Measurements from ENCODE around the gene IFNLR1. TPM values are rescaled to one million over a fixed set of nuclear protein-coding genes. Genes with fewer than 3 reads are reported as not detected.

Gene IFNLR1
- total RNA-seq, 4 donors from 2014 or later, result 10.4 to 16.4 (median 14.4) TPM

DNA sequence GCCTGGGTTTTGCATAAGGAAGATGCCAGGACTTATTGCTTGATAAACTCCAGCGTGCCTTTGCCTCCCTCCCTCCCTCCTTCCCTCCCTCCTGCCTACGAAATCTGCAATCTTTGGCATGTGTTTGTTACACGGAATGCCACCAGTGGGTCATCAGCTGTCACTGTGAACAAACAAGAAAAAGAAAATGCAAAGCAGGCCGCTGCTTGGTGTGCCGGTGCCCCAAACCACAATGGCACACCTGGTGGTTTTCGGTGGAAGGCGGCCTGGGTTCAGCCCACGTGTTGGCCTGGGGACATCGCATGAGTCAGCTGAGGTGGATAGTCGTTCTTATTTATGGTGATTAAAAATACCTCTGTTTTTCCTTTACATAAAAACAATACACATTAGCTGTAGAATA lies 16.3 kb upstream of the IFNLR1 start:
- TF ChIP-seq POLR2A (IDR thresholded peaks at IDR 0.05), result no peak
- TF ChIP-seq, protein P1, sequence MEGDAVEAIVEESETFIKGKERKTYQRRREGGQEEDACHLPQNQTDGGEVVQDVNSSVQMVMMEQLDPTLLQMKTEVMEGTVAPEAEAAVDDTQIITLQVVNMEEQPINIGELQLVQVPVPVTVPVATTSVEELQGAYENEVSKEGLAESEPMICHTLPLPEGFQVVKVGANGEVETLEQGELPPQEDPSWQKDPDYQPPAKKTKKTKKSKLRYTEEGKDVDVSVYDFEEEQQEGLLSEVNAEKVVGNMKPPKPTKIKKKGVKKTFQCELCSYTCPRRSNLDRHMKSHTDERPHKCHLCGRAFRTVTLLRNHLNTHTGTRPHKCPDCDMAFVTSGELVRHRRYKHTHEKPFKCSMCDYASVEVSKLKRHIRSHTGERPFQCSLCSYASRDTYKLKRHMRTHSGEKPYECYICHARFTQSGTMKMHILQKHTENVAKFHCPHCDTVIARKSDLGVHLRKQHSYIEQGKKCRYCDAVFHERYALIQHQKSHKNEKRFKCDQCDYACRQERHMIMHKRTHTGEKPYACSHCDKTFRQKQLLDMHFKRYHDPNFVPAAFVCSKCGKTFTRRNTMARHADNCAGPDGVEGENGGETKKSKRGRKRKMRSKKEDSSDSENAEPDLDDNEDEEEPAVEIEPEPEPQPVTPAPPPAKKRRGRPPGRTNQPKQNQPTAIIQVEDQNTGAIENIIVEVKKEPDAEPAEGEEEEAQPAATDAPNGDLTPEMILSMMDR (IDR thresholded peaks at IDR 0.05), result no peak
- H3K4me3 ChIP-seq (ENCODE audit: low read depth, poor library complexity, severe bottlenecking), result no peak overlapping the region
- 49 to 52% methylated on average over 10 of the region's 10 CpGs for WGBS, 2 donors
- DNase-seq (ENCODE audit: low spot score in 2 of 2), result no peak
- intact Hi-C loops (cut with DNase I; ENCODE audit: low total_unique reads), result loop anchor here (5.0 to 10.0 kb wide), 2 partner anchors 121 to 434 kb away; no protein-coding TSS in a partner anchor

DNA sequence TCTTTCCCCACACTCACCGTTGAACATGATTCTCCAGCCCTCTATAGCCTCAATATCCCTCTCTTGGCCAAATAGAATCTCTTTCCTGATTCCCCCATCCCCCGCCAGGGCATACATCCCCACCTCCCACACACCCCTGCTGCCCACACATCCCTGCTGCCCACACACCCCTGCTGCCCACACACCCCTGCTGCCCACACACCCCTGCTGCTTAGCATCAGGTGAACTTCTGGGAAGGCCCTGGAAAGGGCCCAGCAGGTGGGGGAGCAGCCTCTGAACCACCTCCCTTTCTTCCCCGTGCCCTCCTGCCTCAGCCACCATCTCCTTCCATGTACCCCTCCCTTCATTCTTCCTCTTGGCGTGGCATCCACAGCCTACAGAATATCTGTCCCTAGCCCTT lies 15.9 kb upstream of the IFNLR1 start:
- intact Hi-C loops (cut with DNase I; ENCODE audit: low total_unique reads), result loop anchor here (5.0 to 10.0 kb wide), 2 partner anchors 122 to 434 kb away; no protein-coding TSS in a partner anchor
- TF ChIP-seq POLR2A (IDR thresholded peaks at IDR 0.05), result no peak
- TF ChIP-seq, protein P1 (IDR thresholded peaks at IDR 0.05), result no peak
- 65 to 68% methylated on average over 4 of the region's 4 CpGs for WGBS, 2 donors
- no peak for DNase-seq (ENCODE audit: low spot score in 2 of 2)
- H3K4me3 ChIP-seq (ENCODE audit: low read depth, poor library complexity, severe bottlenecking), result no peak overlapping the region

DNA sequence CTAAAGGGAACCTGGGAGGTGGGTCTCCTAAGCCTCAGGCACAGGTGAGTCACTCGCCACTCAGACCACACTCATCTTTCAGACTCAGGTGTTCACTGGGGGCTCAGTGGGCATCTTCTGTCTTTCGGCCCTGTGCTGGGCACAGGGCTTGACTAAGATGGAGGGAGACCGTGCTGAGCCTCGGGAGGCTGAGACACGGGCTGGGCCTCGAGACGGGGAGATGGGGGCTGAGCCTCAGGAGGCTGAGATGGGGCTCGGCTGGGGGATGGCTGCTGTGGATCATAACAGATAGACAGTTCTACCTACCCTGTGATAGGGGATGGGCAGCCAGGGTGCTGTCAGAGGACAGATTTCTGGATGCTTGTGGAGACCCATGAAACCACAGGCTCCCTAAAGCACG lies 15.5 kb upstream of the IFNLR1 start:
- TF ChIP-seq, protein P1 (IDR thresholded peaks at IDR 0.05), result no peak
- TF ChIP-seq POLR2A (IDR thresholded peaks at IDR 0.05), result no peak
- H3K4me3 ChIP-seq (ENCODE audit: low read depth, poor library complexity, severe bottlenecking), result no peak overlapping the region
- intact Hi-C loops (cut with DNase I; ENCODE audit: low total_unique reads), result loop anchor here (5.0 to 10.0 kb wide), 2 partner anchors 122 to 435 kb away; no protein-coding TSS in a partner anchor
- DNase-seq (ENCODE audit: low spot score in 2 of 2), result no peak
- 71 to 82% methylated on average over 9 of the region's 9 CpGs for WGBS, 2 donors

DNA sequence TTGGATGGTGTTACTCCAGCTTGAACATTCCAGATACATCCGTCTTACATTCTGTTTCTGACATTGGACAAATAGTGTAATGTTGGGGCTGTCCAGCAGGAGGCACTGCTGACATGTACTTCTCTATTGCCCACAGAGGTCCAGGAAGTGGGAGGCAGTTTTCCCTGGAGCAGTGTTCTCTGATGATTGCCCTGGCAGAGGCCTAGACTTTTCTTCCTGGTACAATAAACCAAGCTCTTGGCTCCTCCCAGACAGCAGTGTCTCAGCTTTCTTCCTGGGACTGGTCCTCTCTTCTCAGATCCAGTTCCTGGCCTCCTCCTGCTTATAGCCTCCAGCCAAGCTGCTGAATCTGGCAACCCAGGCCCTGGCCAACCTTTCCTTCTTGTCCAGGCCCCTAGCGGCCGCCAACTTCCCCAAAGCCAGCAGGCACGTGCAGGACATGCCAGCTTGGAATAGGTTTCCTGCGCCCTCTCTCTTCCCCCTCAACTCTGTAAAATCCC lies 14.9 kb upstream of the IFNLR1 start:
- no peak overlapping the region for H3K4me3 ChIP-seq (ENCODE audit: low read depth, poor library complexity, severe bottlenecking)
- TF ChIP-seq, protein P1 (IDR thresholded peaks at IDR 0.05), result peak in 1 of 3 donors; percentile 92
- no peak for TF ChIP-seq POLR2A (IDR thresholded peaks at IDR 0.05)
- WGBS, 2 donors, result 27 to 36% methylated on average over 5 of the region's 5 CpGs
- intact Hi-C loops (cut with DNase I; ENCODE audit: low total_unique reads), result loop anchor here (2.0 to 10.0 kb wide), 3 partner anchors 123 to 435 kb away; no protein-coding TSS in a partner anchor
- peak; percentile 94 to 97 for DNase-seq (ENCODE audit: low spot score in 2 of 2)

DNA sequence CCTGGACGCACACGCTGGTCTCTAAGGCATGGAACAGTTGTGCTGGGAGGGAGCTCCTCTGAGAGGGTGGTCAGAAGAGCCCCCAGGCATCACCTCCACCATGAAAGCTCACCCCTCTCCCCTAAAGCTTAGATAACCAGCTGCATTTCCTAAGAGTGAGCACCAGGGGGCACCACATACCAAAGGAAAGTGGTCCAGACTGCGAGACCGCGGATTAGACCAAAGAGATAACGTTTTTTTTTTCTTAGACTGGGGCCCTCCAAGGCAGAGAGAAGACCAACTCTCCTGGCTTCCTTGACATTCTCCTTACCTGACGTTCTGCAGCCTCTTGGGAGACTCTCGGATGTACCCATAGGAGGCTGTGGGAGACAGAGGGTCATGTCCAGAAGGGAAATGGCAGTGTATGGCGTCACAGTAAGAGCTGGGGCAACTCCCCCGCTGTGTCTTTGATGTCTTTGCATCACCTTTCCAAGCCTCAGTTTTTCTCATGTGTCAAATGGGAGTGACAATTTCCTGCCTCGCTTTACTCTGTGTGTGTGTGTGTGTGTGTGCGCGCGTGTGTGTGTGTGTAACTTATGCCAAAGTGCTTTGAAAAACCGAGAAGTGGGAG lies 12.3 kb upstream of the IFNLR1 start:
- TF ChIP-seq, protein P1 (IDR thresholded peaks at IDR 0.05), result peak in 1 of 3 donors; percentile 88
- no peak for TF ChIP-seq POLR2A (IDR thresholded peaks at IDR 0.05)
- DNase-seq (ENCODE audit: low spot score in 2 of 2), result peak in 1 of 2 donors; percentile 89
- no peak overlapping the region for H3K4me3 ChIP-seq (ENCODE audit: low read depth, poor library complexity, severe bottlenecking)
- intact Hi-C loops (cut with DNase I; ENCODE audit: low total_unique reads), result no loop called here
- 33% methylated on average over 15 of the region's 15 CpGs for WGBS, 2 donors
